Activated T-cell treated with anti-CD3 and anti-CD28 coated beads for 48 hours (primary cell): ENCODE measurements around the gene PSMB11.
"Not testable (repeated sequence)": the region's sequence is repeated elsewhere in the genome, so short reads cannot be mapped to it uniquely, and the experiment has no call there.

Experiments used
- DNase-seq: peaks from one replicate; pipeline ENCODE4 v3.0.0-alpha.2; 2020; ENCODE audit warnings: low read depth

Gene PSMB11

DNA sequence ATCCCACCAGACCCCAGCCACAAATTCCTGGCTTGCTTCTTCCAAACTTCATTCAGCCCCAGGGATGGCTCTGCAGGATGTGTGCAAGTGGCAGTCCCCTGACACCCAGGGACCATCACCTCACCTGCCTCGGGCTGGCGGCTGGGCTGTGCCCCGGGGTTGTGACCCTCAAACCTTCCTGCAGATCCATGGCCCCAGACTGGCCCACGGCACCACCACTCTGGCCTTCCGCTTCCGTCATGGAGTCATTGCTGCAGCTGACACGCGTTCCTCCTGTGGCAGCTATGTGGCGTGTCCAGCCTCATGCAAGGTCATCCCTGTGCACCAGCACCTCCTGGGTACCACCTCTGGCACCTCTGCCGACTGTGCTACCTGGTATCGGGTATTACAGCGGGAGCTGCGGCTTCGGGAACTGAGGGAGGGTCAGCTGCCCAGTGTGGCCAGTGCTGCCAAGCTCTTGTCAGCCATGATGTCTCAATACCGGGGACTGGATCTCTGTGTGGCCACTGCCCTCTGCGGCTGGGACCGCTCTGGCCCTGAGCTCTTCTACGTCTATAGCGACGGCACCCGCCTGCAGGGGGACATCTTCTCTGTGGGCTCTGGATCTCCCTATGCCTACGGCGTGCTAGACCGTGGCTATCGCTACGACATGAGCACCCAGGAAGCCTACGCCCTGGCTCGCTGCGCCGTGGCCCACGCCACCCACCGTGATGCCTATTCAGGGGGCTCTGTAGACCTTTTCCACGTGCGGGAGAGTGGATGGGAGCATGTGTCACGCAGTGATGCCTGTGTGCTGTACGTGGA lies at the start of gene PSMB11:
Gene PSMB11, plus strand, starts transcription at position 51 of the 804 bp plus-strand sequence. Its CDS starts 14 bp downstream, at position 65.
- DNase-seq: no peak

DNA sequence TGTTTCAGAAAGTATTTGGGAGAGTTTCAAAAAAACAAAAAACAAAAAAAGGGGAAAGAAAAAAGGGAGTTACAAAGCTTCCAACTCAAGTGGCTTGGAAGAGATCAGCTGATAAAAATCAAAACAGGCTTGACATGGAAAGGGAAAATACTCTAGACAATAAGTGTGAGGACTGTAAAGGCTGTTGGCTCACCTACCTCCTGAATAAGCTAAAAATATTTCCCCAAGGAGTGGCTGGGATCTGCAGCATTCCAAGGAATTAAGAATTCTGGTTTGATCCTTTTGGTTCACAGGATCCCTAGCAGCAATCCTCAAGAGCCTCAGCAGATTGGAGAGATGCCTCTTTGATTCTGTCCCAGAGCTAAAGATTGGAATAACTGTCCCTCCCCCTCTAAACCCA lies 48.5 kb upstream of the PSMB11 start:
- DNase-seq: no peak

GRCh38 chr14:22994762-22995275 lies 47.2 kb upstream of the PSMB11 start:
- DNase-seq: no peak

GRCh38 chr14:22995889-22996625 lies 46.0 kb upstream of the PSMB11 start:
- no peak for DNase-seq

GRCh38 chr14:22996768-22997654 lies 45.0 kb upstream of the PSMB11 start:
- no peak for DNase-seq

- DNase-seq: no peak
These were observed 44.2 kb upstream of the PSMB11 start for GRCh38 chr14:22997676-22998323.

GRCh38 chr14:22998329-22999012 lies 43.5 kb upstream of the PSMB11 start:
- DNase-seq: no peak

- no peak for DNase-seq
These were observed 41.2 kb upstream of the PSMB11 start for GRCh38 chr14:23000860-23001259.

- DNase-seq: no peak
These were observed 39.4 kb upstream of the PSMB11 start for GRCh38 chr14:23002592-23002991.

DNA sequence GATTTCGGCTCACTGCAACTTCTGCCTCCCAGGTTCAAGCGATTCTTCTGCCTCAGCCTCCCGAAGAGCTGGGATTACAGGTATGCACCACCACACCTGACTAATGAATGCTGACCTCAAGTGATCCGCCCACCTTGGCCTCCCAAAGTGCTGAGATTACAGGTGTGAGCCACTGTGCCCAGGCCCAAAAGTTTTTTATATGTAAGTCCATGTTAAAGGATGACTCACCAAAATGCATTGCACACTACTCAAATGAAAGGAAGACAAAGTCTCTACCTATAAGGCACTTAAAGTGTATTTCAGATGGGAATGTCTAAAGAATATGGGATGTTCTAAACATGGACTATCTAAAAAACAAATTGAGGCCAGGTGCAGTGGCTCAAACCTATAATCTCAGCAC lies 37.7 kb upstream of the PSMB11 start:
- DNase-seq: not testable (repeated sequence)

DNA sequence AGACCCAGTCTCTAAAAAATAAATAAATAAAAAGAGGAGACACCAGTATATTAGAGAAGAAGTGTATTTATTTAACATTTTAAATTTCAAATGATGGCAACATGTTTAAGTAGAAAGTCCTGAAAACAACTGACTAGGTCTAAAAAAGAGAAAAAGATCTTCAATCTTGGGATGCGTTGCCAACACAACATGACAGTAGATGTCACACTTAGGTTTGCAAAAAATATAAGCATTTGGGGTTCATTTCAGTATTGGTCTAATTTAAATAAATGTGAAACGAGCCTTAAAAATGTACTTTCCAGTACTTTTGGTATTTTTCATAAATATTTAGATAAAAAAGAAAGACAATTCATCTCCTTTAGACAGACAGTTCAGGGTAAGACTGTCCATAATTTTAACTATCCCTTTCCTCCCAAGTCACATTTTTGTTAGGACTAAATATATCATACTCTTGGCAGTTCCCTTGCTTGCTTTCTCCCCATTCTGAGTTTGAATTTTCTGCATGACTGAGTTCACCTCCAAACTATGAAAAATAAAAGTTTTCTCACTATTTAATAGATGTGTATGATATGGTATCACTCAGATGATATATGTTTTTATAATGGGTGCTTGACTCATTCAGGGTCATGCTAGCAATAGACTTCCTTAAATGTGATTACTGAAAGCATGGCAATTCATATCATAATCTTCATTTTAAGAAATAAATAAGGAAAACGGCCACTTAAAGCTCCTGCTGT lies 36.4 kb upstream of the PSMB11 start:
- no peak for DNase-seq

- DNase-seq: no peak
These were observed 35.9 kb upstream of the PSMB11 start for GRCh38 chr14:23006188-23006534.

- DNase-seq: peak; percentile 96
These were observed 35.2 kb upstream of the PSMB11 start for GRCh38 chr14:23006544-23007419.

DNA sequence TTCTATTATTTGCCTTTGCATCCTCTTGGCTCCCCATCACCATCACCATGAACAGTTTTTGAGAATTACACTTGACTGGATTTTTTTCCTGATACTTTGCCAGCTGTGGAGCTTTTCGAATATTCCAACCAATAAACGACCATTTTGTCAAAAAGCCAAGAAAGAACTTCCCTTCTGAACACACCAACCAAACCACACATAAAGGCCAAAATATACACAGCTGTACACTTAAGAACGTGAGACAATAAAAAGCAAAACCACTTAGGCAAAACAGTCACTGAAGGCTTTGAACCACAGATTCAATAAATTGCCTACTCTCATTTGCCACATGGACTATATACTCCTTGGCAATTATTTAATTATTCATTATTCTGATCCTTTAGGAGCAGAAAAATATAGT lies 33.2 kb upstream of the PSMB11 start:
- no peak for DNase-seq

GRCh38 chr14:23009483-23009938 lies 32.5 kb upstream of the PSMB11 start:
- DNase-seq: no peak

DNA sequence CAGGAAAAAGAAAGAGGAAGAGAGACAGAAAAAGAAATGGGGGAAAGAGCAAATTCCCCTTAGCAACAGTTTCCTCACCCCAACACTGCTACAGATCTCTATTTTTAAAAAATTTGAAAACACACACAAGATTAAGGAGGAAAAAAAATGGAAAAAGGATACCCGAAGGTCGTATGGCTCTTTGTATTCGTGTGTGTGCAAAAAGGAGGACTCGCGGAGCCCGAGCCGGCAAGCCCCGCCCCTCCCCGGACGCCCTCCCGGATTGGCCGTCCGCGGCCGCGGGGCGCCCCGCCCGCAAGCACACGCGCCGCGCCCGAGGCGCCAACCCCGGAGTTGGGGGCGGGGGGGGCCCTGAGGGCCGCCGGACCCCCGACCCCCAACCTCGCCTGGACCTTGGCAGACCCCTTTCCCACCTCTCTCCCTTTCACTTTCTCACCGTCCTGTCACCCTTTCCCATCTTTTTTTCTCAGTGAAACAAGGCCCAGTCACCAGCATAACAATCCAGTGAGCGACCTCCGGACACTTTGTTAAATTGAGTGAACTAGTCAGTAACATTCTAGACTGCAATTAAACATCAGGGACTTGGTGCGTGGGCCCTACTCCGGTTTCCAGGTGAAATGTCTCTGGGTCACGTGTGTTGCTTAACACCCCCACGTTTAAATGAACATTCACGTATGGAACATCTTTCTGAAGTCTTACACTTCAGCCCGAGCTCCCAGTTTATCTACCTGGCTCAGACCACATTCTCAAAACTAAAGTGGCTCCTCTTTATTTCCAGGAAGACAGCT lies 31.9 kb upstream of the PSMB11 start, which contains the start of gene C14orf93:
Gene C14orf93, minus strand, starts transcription at position 205 of the 788 bp plus-strand sequence. CDS start 11,120 bp downstream, outside the sequence.
- peak; percentile 83 for DNase-seq

- no peak for DNase-seq
These were observed 28.8 kb upstream of the PSMB11 start for GRCh38 chr14:23013054-23013748.

DNA sequence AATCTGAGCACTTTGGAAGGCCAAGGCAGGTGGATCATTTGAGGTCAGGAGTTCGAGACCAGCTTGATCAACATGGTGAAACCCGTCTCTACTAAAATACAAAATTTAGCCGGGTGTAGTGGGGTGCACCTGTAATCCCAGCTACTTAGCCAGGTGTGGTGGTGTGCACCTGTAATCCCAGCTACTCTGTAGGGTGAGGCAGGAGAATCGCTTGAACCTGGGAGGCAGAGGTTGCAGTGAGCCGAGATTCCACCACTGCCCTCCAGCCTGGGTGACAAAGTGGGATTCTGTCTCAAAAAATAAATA lies 28.3 kb upstream of the PSMB11 start:
- DNase-seq: not testable (repeated sequence)
